Measurements from ENCODE around the gene LRRC74B. TPM values are rescaled to one million over a fixed set of nuclear protein-coding genes. Genes with fewer than 3 reads are reported as not detected.

LRRC74B gene
- total RNA-seq, 1 donor: not detected

DNA sequence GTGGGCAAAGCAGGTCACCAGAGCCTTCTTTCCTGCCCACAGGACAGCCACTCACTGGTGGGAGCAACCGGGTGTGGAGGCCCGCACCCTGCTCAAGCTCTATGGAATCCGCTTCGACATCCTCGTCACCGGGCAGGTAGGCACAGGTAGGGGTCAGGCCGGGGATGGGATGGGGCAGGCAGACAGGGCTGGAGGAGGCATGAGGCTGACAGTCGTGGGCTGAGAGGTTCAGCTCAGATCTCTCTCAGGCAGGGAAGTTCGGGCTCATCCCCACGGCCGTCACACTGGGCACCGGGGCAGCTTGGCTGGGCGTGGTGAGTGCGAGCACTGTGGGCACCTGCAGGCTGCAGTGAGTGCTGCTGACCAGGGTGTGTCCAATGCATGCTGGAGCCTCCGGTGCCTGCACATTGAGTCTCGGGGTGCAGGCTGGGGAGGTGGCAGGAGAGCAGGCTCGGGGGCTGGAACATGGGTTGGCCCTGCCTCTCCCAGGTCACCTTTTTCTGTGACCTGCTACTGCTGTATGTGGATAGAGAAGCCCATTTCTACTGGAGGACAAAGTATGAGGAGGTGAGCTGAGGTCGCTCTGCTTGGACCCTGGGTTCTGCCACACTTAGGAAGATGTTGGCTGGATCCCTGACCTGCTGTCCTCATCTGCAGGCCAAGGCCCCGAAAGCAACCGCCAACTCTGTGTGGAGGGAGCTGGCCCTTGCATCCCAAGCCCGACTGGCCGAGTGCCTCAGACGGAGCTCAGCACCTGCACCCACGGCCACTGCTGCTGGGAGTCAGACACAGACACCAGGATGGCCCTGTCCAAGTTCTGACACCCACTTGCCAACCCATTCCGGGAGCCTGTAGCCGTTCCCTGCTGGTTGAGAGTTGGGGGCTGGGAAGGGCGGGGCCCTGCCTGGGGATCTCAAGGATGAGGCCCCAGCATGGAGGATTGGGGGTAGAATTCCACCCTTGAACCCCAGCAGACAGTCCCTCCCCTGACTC, 19.7 kb upstream of the LRRC74B start:
- DNase-seq (ENCODE audit: insufficient read length, low spot score, missing footprints): peak; percentile 79
- H4K20me1 ChIP-seq (ENCODE audit: insufficient read depth, low read length): no peaks in the 10 kb centered on the region
- no peaks in the 10 kb centered on the region for H3K36me3 ChIP-seq (ENCODE audit: insufficient read depth, low read length)
- H3K4me2 ChIP-seq (ENCODE audit: insufficient read depth, low read length): no peak overlapping the region
- no peaks in the 10 kb centered on the region for H3K79me2 ChIP-seq (ENCODE audit: insufficient read depth, low read length)
- TF ChIP-seq, protein P1, sequence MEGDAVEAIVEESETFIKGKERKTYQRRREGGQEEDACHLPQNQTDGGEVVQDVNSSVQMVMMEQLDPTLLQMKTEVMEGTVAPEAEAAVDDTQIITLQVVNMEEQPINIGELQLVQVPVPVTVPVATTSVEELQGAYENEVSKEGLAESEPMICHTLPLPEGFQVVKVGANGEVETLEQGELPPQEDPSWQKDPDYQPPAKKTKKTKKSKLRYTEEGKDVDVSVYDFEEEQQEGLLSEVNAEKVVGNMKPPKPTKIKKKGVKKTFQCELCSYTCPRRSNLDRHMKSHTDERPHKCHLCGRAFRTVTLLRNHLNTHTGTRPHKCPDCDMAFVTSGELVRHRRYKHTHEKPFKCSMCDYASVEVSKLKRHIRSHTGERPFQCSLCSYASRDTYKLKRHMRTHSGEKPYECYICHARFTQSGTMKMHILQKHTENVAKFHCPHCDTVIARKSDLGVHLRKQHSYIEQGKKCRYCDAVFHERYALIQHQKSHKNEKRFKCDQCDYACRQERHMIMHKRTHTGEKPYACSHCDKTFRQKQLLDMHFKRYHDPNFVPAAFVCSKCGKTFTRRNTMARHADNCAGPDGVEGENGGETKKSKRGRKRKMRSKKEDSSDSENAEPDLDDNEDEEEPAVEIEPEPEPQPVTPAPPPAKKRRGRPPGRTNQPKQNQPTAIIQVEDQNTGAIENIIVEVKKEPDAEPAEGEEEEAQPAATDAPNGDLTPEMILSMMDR (IDR thresholded peaks at IDR 0.05; ENCODE audit: extremely low read depth, low read depth, low read length): no peak
- no peak overlapping the region for H3K4me3 ChIP-seq (ENCODE audit: insufficient read depth, low read length)
- H3K4me1 ChIP-seq (ENCODE audit: insufficient read depth, low read length): peaks cover 8% of the 10 kb centered on the region
- no peak overlapping the region for H3K27ac ChIP-seq (ENCODE audit: low read depth, low read length)
- H3K9me3 ChIP-seq (ENCODE audit: low read depth, low read length): no peaks in the 10 kb centered on the region
- peaks cover 16% of the 10 kb centered on the region for H3K27me3 ChIP-seq (ENCODE audit: insufficient read depth, low read length)
- H2AFZ ChIP-seq (ENCODE audit: low read length): no peak overlapping the region

GRCh38 chr22:21026783-21027692, 18.7 kb upstream of the LRRC74B start:
- Histone ChIP-seq H3K79me2 (ENCODE audit: insufficient read depth, low read length) (no peaks in the 10 kb centered on the region), H3K36me3 (ENCODE audit: insufficient read depth, low read length) (no peaks in the 10 kb centered on the region), H3K4me1 (ENCODE audit: insufficient read depth, low read length) (peaks cover 8% of the 10 kb centered on the region), H4K20me1 (ENCODE audit: insufficient read depth, low read length) (no peaks in the 10 kb centered on the region), H3K4me3 (ENCODE audit: insufficient read depth, low read length) (no peak overlapping the region), H2AFZ (ENCODE audit: low read length) (no peak overlapping the region), H3K27ac (ENCODE audit: low read depth, low read length) (no peak overlapping the region), H3K9me3 (ENCODE audit: low read depth, low read length) (no peaks in the 10 kb centered on the region), H3K27me3 (ENCODE audit: insufficient read depth, low read length) (peaks cover 26% of the 10 kb centered on the region), H3K4me2 (ENCODE audit: insufficient read depth, low read length) (no peak overlapping the region)
- TF ChIP-seq, protein P1 (IDR thresholded peaks at IDR 0.05; ENCODE audit: extremely low read depth, low read depth, low read length): no peak
- peak; percentile 96 for DNase-seq (ENCODE audit: insufficient read length, low spot score, missing footprints)

DNA sequence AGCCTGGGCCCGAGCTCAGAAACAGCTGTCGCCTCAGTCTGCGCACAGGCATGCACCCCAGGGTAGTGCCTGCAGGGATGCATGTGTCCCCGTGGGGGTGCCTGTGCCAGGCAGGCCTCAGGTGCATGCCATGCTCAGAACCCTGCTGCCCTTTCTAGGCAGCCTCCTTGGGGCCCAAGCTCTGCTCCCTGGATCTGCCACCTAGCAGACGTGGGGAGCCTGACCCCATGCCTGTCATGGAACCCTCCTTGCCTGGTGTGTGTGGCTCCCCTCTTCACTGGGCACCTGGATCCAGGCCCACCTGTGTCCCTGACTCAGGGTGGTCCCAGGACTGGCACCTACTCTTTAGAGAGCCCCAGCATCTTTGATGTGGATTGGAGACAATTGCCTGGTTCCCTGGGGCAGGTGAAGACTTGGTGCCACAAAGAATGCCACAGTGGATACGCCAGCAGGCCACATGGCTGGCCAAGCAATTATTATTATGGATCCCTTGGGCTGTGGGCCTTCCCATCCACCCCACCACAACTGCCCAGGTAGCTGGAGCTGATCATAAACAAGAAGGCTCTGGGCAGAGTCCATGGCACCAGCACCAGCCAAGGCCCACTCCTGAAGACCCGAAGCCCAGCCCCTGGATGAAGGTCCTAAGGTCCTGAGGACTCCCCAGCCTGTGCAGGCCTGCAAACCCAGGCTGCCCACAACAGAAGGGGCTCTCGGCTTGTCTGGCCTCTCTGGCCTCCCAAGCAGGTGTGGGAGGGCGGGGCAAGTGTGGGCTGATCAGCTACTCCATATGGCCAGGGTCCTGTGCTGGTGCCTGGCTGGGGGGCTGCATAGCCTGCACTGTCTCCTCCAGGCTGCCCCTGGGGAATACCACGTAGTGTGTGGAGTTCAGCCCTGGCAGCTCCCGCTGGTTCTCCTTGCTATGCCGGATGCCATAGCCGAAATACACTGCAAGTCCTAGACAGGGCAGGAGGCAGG, 17.2 kb upstream of the LRRC74B start:
- Histone ChIP-seq H4K20me1 (ENCODE audit: insufficient read depth, low read length) (no peaks in the 10 kb centered on the region), H3K36me3 (ENCODE audit: insufficient read depth, low read length) (no peaks in the 10 kb centered on the region), H3K4me1 (ENCODE audit: insufficient read depth, low read length) (peaks cover 8% of the 10 kb centered on the region), H3K79me2 (ENCODE audit: insufficient read depth, low read length) (no peaks in the 10 kb centered on the region), H3K27ac (ENCODE audit: low read depth, low read length) (no peak overlapping the region), H3K27me3 (ENCODE audit: insufficient read depth, low read length) (peaks cover 32% of the 10 kb centered on the region), H3K4me2 (ENCODE audit: insufficient read depth, low read length) (no peak overlapping the region), H3K9me3 (ENCODE audit: low read depth, low read length) (no peaks in the 10 kb centered on the region), H3K4me3 (ENCODE audit: insufficient read depth, low read length) (no peak overlapping the region), H2AFZ (ENCODE audit: low read length) (no peak overlapping the region)
- TF ChIP-seq, protein P1 (IDR thresholded peaks at IDR 0.05; ENCODE audit: extremely low read depth, low read depth, low read length): no peak
- DNase-seq (ENCODE audit: insufficient read length, low spot score, missing footprints): peak; percentile 76

Measured in osteoblast (primary cell).